CD14-positive monocyte (primary cell): Measurements from ENCODE around the gene ZNF181. TPM values are rescaled to one million over a fixed set of nuclear protein-coding genes. Genes with fewer than 3 reads are reported as not detected.

Source experiments
- DNase-seq, 3 donors: peaks; one replicate each; pipeline ENCODE4 v3.0.0-alpha.2; 2011 to 2022
- H2AFZ ChIP-seq: 2 replicates; pipeline ENCODE4 v1.6.0; 2012; ENCODE audit warnings: mild to moderate bottlenecking, low read depth, low read length, inconsistent platforms; ENCODE audit not compliant: insufficient read depth, poor library complexity, severe bottlenecking
- H3K27ac ChIP-seq, 2 donors: 1 replicate in 1 of 2; 2 replicates in 1 of 2; pipeline ENCODE4 v1.5.1; 2012 to 2013; ENCODE audit warnings: low read length in 2 of 2, control low read depth in 1 of 2, inconsistent platforms in 1 of 2, low read depth in 1 of 2, mild to moderate bottlenecking in 1 of 2
- H3K27me3 ChIP-seq, 2 donors: one replicate each; pipeline versions ENCODE4 v1.6.0 to v1.6.1; 2011 to 2013; ENCODE audit warnings: low read length in 2 of 2; ENCODE audit not compliant: control insufficient read depth in 2 of 2, insufficient read depth in 2 of 2
- H3K36me3 ChIP-seq, 2 donors: replicated peaks in 1 of 2; 1 replicate in 1 of 2; 2 replicates in 1 of 2; pipeline versions ENCODE4 v1.5.1 to v1.6.1; 2012 to 2013; ENCODE audit warnings: low read length in 2 of 2, control low read depth in 1 of 2, inconsistent platforms in 1 of 2, mild to moderate bottlenecking in 1 of 2; ENCODE audit not compliant: insufficient read depth in 2 of 2, control insufficient read depth in 1 of 2
- H3K4me1 ChIP-seq, 2 donors: 1 replicate in 1 of 2; 2 replicates in 1 of 2; pipeline versions ENCODE4 v1.5.1 to v1.6.1; 2012 to 2013; ENCODE audit warnings: low read length in 2 of 2, control low read depth in 1 of 2, inconsistent platforms in 1 of 2, mild to moderate bottlenecking in 1 of 2, moderate library complexity in 1 of 2; ENCODE audit not compliant: insufficient read depth in 2 of 2, control insufficient read depth in 1 of 2
- H3K4me2 ChIP-seq: replicated peaks from 2 replicates; pipeline ENCODE3; 2012; ENCODE audit warnings: low read length, moderate library complexity, mild to moderate bottlenecking; ENCODE audit not compliant: poor library complexity, severe bottlenecking; ENCODE audit errors: extremely low read depth
- H3K4me3 ChIP-seq, 3 experiments: fragments of 200-600 bp in 1 of 3; sonication (generic) in 1 of 3; replicated peaks in 1 of 3; 1 replicate in 2 of 3; 2 replicates in 1 of 3; pipeline ENCODE4 v1.5.1; 2011 to 2013; ENCODE audit warnings: low read length in 3 of 3, mild to moderate bottlenecking in 3 of 3, control low read depth in 2 of 3, low read depth in 2 of 3, inconsistent platforms in 1 of 3, moderate library complexity in 1 of 3
- H3K79me2 ChIP-seq: 2 replicates; pipeline ENCODE4 v1.6.0; 2012; ENCODE audit warnings: mild to moderate bottlenecking, control low read depth, inconsistent platforms, low read length, moderate library complexity; ENCODE audit not compliant: insufficient read depth
- H3K9ac ChIP-seq: 2 replicates; pipeline ENCODE4 v1.6.0; 2017; ENCODE audit warnings: low read length, mild to moderate bottlenecking; ENCODE audit not compliant: insufficient read depth, poor library complexity, severe bottlenecking
- H3K9me3 ChIP-seq, 2 donors: replicated peaks in 1 of 2; 1 replicate in 1 of 2; 2 replicates in 1 of 2; pipeline versions ENCODE4 v1.5.1 to v1.6.1; 2012 to 2013; ENCODE audit warnings: low read length in 2 of 2, control low read depth in 1 of 2; ENCODE audit not compliant: control insufficient read depth in 1 of 2, insufficient read depth in 1 of 2
- H4K20me1 ChIP-seq: 2 replicates; pipeline ENCODE4 v1.6.0; 2012; ENCODE audit warnings: mild to moderate bottlenecking, low read length, control low read depth, moderate library complexity; ENCODE audit not compliant: insufficient read depth
- H3K27ac Mint-ChIP-seq, 7 donors: one replicate each; pipeline ENCODE4 v1.8.0; 2020; ENCODE audit warnings: mild to moderate bottlenecking in 7 of 7, mixed read lengths in 7 of 7, moderate library complexity in 6 of 7, inconsistent platforms in 2 of 7
- H3K27me3 Mint-ChIP-seq, 3 donors: one replicate each; pipeline ENCODE4 v1.8.0; 2021 to 2022; ENCODE audit warnings: low read depth in 3 of 3, mild to moderate bottlenecking in 3 of 3, mixed read lengths in 3 of 3, moderate library complexity in 3 of 3, inconsistent platforms in 1 of 3
- H3K36me3 Mint-ChIP-seq, 2 donors: one replicate each; pipeline ENCODE4 v1.8.0; 2020; ENCODE audit warnings: mixed read lengths in 2 of 2, inconsistent platforms in 1 of 2, mild to moderate bottlenecking in 1 of 2
- H3K4me1 Mint-ChIP-seq: one replicate; pipeline ENCODE4 v1.8.0; 2020; ENCODE audit warnings: mild to moderate bottlenecking, mixed read lengths
- H3K4me3 Mint-ChIP-seq, 2 donors: one replicate each; pipeline ENCODE4 v1.8.0; 2020; ENCODE audit warnings: mild to moderate bottlenecking in 2 of 2, mixed read lengths in 2 of 2, moderate library complexity in 1 of 2
- H3K9me3 Mint-ChIP-seq, 7 donors: one replicate each; pipeline ENCODE4 v1.8.0; 2020 to 2022; ENCODE audit warnings: mixed read lengths in 7 of 7, mild to moderate bottlenecking in 6 of 7, moderate library complexity in 6 of 7, inconsistent platforms in 2 of 7
- WGBS: methylation state at CpG from one replicate; pipeline ENCODE4 v1.1.5; 2013; ENCODE audit warnings: missing lambda C conversion rate; ENCODE audit not compliant: insufficient coverage; 5-methylcytosine and 5-hydroxymethylcytosine counted together
- intact Hi-C, 2 donors: fragments of 100-400 bp; cut with micrococcal nuclease; formaldehyde crosslinking; loops; one replicate each; pipeline versions ENCODE4 v1.15.0 to v1.15.1; 2023
- polyA plus RNA-seq, 3 donors: library from polyadenylated mRNA; depleted of rRNA in 1 of 3; unstranded in 2 of 3; stranded (reverse) in 1 of 3; fragments of 300-500 nt in 2 of 3; fragments of >200 nt in 1 of 3; fragmentation: Illumina TruSeq in 2 of 3; gene quantifications; 1 replicate in 2 of 3; 2 replicates in 1 of 3; pipeline ENCODE4 v1.2.3, GENCODE V29; 2012 to 2021
- TF ChIP-seq, protein P1 (sequence below): fragments of 200-600 bp; IDR thresholded peaks from one replicate; pipeline ENCODE4 v1.8.0; 2022; ENCODE audit warnings: antibody characterized with exemption, mild to moderate bottlenecking

Gene ZNF181
- polyA plus RNA-seq, 3 donors, result 2.3 to 5.7 (median 3.0) TPM

GRCh38 chr19:34731019-34731829 is 2.8 kb upstream of the ZNF181 start:
- H3K27ac ChIP-seq, result no peak overlapping the region
- no peak overlapping the region for H3K9ac ChIP-seq
- no peaks in the 10 kb centered on the region for H3K79me2 ChIP-seq
- intact Hi-C loops, result loop anchor here (5.0 kb wide), 2 partner anchors 41 to 54 kb away; partner anchors contain the start of genes SCGB2B2 (in 1 of the 2), ZNF302 (in 1 of the 2) and ZNF599 (in 1 of the 2)
- H3K27me3 ChIP-seq, result no peaks in the 10 kb centered on the region
- Mint-ChIP-seq H3K9me3 (peaks cover 11 to 41% (median 33%) of the 10 kb centered on the region in 7 donors), H3K27ac (peak overlapping the region in 1 of 7 donors; percentile 63), H3K27me3 (peaks cover 1 to 4% (median 3%) of the 10 kb centered on the region in 3 donors), H3K4me1 (peaks cover 14% of the 10 kb centered on the region), H3K4me3 (peak overlapping the region in 1 of 2 donors; percentile 20), H3K36me3 (peaks cover 12 to 13% of the 10 kb centered on the region in 2 donors)
- peaks cover 0 to 6% of the 10 kb centered on the region in 2 donors for H3K36me3 ChIP-seq
- H3K4me1 ChIP-seq, result peaks cover 16 to 24% of the 10 kb centered on the region in 2 donors
- 92% methylated on average over 9 of the region's 11 CpGs for WGBS
- H3K4me3 ChIP-seq, result no peak overlapping the region
- TF ChIP-seq, protein P1, sequence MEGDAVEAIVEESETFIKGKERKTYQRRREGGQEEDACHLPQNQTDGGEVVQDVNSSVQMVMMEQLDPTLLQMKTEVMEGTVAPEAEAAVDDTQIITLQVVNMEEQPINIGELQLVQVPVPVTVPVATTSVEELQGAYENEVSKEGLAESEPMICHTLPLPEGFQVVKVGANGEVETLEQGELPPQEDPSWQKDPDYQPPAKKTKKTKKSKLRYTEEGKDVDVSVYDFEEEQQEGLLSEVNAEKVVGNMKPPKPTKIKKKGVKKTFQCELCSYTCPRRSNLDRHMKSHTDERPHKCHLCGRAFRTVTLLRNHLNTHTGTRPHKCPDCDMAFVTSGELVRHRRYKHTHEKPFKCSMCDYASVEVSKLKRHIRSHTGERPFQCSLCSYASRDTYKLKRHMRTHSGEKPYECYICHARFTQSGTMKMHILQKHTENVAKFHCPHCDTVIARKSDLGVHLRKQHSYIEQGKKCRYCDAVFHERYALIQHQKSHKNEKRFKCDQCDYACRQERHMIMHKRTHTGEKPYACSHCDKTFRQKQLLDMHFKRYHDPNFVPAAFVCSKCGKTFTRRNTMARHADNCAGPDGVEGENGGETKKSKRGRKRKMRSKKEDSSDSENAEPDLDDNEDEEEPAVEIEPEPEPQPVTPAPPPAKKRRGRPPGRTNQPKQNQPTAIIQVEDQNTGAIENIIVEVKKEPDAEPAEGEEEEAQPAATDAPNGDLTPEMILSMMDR, result no peak
- no peaks in the 10 kb centered on the region for H4K20me1 ChIP-seq
- no peak overlapping the region for H2AFZ ChIP-seq
- H3K9me3 ChIP-seq, result peaks cover 7 to 20% of the 10 kb centered on the region in 2 donors
- H3K4me2 ChIP-seq, result no peak overlapping the region
- no peak for DNase-seq

DNA sequence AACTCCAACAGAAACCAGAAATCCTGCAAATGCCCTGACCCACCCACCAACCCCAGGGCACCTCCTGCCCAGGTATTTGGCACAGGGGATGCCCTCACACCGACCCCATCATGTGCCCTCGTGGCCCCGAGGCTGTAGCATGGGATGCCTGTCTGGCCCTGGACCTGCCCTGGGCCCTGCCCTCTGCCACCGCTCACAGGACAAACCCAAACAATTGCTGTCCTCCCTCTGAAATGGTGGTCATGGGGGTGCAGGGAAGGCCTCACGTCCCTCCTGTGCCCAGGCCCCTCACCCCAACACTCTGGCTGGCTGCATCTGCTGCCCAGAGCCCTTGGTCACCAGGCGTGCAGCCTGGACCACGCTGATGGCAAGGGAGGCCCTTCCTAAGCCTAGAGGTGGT is 2.1 kb upstream of the ZNF181 start:
- Histone ChIP-seq H4K20me1 (no peaks in the 10 kb centered on the region), H3K4me2 (no peak overlapping the region), H3K27me3 (no peaks in the 10 kb centered on the region), H3K4me1 (peaks cover 16 to 24% of the 10 kb centered on the region in 2 donors), H3K4me3 (no peak overlapping the region), H3K79me2 (no peaks in the 10 kb centered on the region), H3K9ac (no peak overlapping the region), H3K27ac (no peak overlapping the region), H2AFZ (no peak overlapping the region), H3K9me3 (peaks cover 7 to 20% of the 10 kb centered on the region in 2 donors), H3K36me3 (peaks cover 0 to 6% of the 10 kb centered on the region in 2 donors)
- no peak for DNase-seq
- peaks cover 1 to 3% (median 3%) of the 10 kb centered on the region in 3 donors for H3K27me3 Mint-ChIP-seq
- H3K9me3 Mint-ChIP-seq, result peaks cover 11 to 41% (median 36%) of the 10 kb centered on the region in 7 donors
- H3K36me3 Mint-ChIP-seq, result peaks cover 13 to 16% of the 10 kb centered on the region in 2 donors
- WGBS, result 86% methylated on average over 7 of the region's 7 CpGs
- H3K27ac Mint-ChIP-seq, result no peak overlapping the region
- peaks cover 14% of the 10 kb centered on the region for H3K4me1 Mint-ChIP-seq
- intact Hi-C loops, result loop anchor here (5.0 kb wide), 2 partner anchors 40 to 55 kb away; partner anchors contain the start of genes SCGB2B2 (in 1 of the 2), ZNF302 (in 1 of the 2) and ZNF599 (in 1 of the 2)
- peak overlapping the region in 1 of 2 donors; percentile 20 for H3K4me3 Mint-ChIP-seq
- TF ChIP-seq, protein P1, result no peak
